ENCODE results near the gene CD48.
"Not testable (repeated sequence)": the region's sequence is repeated elsewhere in the genome, so short reads cannot be mapped to it uniquely, and the experiment has no call there.

Gene CD48

GRCh38 chr1:160720356-160721085, 8.9 kb upstream of the CD48 start:
- Histone ChIP-seq H3K27ac (peak overlapping the region; percentile 23), H3K4me1 (ENCODE audit: control insufficient read depth in 1 of 2, insufficient read depth in 1 of 2, low read depth in 1 of 2, low read length in 1 of 2) (peaks cover 59 to 67% of the 10 kb centered on the region in 2 experiments), H3K9me3 (no peaks in the 10 kb centered on the region), H3K27me3 (no peaks in the 10 kb centered on the region), H3K4me3 (ENCODE audit: low read depth in 1 of 2, low read length in 1 of 2) (no peak overlapping the region), H3K36me3 (no peaks in the 10 kb centered on the region)
- no peak for TF ChIP-seq CTCF (IDR thresholded peaks at IDR 0.05)

GRCh38 chr1:160718210-160718609, 6.6 kb upstream of the CD48 start:
- no peaks in the 10 kb centered on the region for H3K9me3 ChIP-seq
- no peaks in the 10 kb centered on the region for H3K27me3 ChIP-seq
- no peak overlapping the region for H3K4me3 ChIP-seq (ENCODE audit: low read depth in 1 of 2, low read length in 1 of 2)
- no peaks in the 10 kb centered on the region for H3K36me3 ChIP-seq
- no peak for TF ChIP-seq CTCF (IDR thresholded peaks at IDR 0.05)
- no peak overlapping the region for H3K27ac ChIP-seq
- H3K4me1 ChIP-seq (ENCODE audit: control insufficient read depth in 1 of 2, insufficient read depth in 1 of 2, low read depth in 1 of 2, low read length in 1 of 2) = peaks cover 58 to 66% of the 10 kb centered on the region in 2 experiments

- Histone ChIP-seq H3K4me3 (ENCODE audit: low read depth in 1 of 2, low read length in 1 of 2) (no peak overlapping the region), H3K27me3 (no peaks in the 10 kb centered on the region), H3K9me3 (no peaks in the 10 kb centered on the region), H3K27ac (no peak overlapping the region), H3K4me1 (ENCODE audit: control insufficient read depth in 1 of 2, insufficient read depth in 1 of 2, low read depth in 1 of 2, low read length in 1 of 2) (peaks cover 58 to 66% of the 10 kb centered on the region in 2 experiments), H3K36me3 (no peaks in the 10 kb centered on the region)
- no peak for TF ChIP-seq CTCF (IDR thresholded peaks at IDR 0.05)
These were observed 5.7 kb upstream of the CD48 start for GRCh38 chr1:160717306-160717705.

- H3K4me3 ChIP-seq (ENCODE audit: low read depth in 1 of 2, low read length in 1 of 2) = no peak overlapping the region
- H3K27ac ChIP-seq = no peak overlapping the region
- no peaks in the 10 kb centered on the region for H3K36me3 ChIP-seq
- no peaks in the 10 kb centered on the region for H3K27me3 ChIP-seq
- peaks cover 65 to 70% of the 10 kb centered on the region in 2 experiments for H3K4me1 ChIP-seq (ENCODE audit: control insufficient read depth in 1 of 2, insufficient read depth in 1 of 2, low read depth in 1 of 2, low read length in 1 of 2)
- no peaks in the 10 kb centered on the region for H3K9me3 ChIP-seq
- TF ChIP-seq CTCF (IDR thresholded peaks at IDR 0.05) = no peak
These were observed 4.4 kb upstream of the CD48 start for GRCh38 chr1:160716013-160716412.

- not testable (repeated sequence) for H3K9me3 ChIP-seq; H3K27me3 ChIP-seq; H3K36me3 ChIP-seq; H3K4me3 ChIP-seq (ENCODE audit: low read depth in 1 of 2, low read length in 1 of 2); H3K27ac ChIP-seq
- peaks cover 72 to 76% of the 10 kb centered on the region in 2 experiments for H3K4me1 ChIP-seq (ENCODE audit: control insufficient read depth in 1 of 2, insufficient read depth in 1 of 2, low read depth in 1 of 2, low read length in 1 of 2)
These were observed 2.5 kb upstream of the CD48 start for GRCh38 chr1:160714034-160714648.

- TF ChIP-seq CTCF (IDR thresholded peaks at IDR 0.05) = no peak
- Histone ChIP-seq H3K36me3 (no peaks in the 10 kb centered on the region), H3K9me3 (no peaks in the 10 kb centered on the region), H3K27ac (peak overlapping the region; percentile 87), H3K27me3 (no peaks in the 10 kb centered on the region), H3K4me3 (ENCODE audit: low read depth in 1 of 2, low read length in 1 of 2) (peak overlapping the region; percentile 75 to 90), H3K4me1 (ENCODE audit: control insufficient read depth in 1 of 2, insufficient read depth in 1 of 2, low read depth in 1 of 2, low read length in 1 of 2) (peaks cover 79% of the 10 kb centered on the region in 2 experiments)
These were observed 1.5 kb upstream of the CD48 start for GRCh38 chr1:160713161-160713560.
